HG02852 (cell line): ENCODE results near the gene STXBP1.

Source experiments
- ATAC-seq: cut with Tn5 transposase; IDR thresholded peaks from one replicate; pipeline ENCODE4 v1.9.1; 2021; ENCODE audit warnings: mild to moderate bottlenecking, moderate library complexity; ENCODE audit not compliant: unreplicated experiment

STXBP1 gene

DNA sequence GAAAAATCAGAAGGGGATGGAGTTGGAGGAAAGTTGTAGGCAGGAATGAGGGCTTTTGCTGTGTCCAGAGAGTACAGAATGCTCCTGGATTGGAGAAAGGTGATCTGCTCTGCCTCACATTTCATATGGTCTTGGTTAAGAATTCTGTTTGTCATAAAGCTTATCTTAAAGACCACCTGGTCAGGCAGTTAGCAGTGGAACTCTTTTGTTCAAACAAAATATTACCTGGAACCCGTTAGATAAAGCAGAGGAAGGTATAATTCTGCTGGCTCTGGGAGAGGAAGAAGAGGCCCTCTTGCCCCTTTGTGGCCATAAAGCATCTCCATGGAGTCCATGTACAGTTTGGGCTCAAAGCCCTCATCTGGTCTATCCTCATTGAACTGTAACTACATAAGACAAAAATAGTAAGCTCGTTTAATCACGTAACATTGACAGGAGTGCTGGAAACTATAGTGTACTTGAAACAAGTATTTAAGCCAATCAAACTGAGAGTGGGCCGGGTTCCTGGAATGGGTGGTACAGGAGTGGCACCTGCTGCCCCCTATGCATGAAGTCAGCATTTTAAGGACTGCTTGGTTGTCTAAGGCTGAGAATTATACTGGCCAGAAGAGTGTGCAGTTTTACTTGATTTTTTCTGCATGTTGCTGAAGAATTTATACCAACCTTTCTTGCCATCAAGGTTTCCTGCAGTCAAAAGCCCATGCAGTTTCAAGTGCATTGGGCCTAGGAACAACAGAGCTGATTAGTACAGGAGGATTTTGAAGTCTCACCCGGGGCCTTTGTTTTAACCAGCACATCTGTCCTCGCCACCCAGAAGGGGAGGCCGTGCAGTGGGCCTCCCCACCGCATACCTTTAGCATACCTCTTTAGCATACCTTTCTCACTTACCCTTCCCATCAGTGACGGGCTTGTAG is 39.9 kb downstream of the STXBP1 start:
- no peak for ATAC-seq

DNA sequence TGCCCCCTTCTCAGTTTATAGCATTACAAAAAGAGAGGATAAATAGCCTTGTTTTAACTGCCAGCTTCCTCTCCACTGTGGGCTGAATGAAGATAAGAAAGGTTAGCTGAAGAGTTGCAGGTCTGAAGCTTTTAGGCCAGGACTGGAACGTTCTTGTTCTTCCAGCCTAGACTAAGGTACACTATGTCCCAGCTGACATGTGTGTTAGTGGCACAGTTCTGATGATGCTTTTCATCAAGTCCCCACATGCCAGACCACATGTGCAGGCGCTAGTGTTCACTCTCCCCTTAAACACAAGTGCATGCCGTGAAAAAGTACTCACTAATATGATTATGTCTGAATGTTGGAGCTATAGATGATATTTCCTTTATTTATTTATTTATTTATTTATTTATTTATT is 40.7 kb downstream of the STXBP1 start:
- no peak for ATAC-seq

DNA sequence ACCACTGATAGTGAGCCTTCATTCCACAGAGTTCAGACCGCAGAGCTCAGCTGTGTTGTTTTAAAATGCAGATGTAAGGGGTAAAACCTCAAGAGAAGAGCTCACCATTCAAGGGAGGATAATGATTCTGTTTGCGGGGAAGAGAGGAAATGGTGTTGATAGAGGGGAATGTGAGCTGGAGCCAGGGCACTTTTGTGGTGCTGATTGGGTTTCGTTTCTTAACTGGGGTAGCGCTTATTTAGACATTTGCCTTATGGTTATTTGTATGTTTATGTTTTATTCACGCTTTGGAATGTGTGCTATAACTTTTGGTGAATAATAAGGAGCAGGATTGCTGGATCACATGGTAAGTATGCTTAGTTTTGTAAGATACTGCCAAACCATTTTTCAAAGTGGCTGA is 42.5 kb downstream of the STXBP1 start:
- no peak for ATAC-seq

DNA sequence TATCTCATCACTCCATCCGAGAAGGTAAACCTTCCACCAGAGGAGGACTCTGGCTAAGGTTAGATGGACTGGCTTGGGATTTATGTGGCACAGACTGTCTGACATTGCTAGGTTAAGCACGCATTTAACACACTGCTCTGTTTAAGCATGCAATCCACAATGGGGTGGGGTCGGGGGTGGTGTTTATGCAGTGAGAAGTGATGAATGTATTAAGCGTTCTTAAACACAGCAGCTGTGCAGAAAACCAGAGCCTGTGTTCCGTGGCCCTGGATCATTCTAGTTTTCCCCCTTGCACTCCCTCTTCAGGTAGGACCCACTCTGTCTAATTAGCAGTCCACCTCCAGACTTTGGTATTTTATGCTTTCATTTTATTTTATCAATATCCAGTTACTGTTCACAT is 46.4 kb downstream of the STXBP1 start:
- ATAC-seq, result no peak

DNA sequence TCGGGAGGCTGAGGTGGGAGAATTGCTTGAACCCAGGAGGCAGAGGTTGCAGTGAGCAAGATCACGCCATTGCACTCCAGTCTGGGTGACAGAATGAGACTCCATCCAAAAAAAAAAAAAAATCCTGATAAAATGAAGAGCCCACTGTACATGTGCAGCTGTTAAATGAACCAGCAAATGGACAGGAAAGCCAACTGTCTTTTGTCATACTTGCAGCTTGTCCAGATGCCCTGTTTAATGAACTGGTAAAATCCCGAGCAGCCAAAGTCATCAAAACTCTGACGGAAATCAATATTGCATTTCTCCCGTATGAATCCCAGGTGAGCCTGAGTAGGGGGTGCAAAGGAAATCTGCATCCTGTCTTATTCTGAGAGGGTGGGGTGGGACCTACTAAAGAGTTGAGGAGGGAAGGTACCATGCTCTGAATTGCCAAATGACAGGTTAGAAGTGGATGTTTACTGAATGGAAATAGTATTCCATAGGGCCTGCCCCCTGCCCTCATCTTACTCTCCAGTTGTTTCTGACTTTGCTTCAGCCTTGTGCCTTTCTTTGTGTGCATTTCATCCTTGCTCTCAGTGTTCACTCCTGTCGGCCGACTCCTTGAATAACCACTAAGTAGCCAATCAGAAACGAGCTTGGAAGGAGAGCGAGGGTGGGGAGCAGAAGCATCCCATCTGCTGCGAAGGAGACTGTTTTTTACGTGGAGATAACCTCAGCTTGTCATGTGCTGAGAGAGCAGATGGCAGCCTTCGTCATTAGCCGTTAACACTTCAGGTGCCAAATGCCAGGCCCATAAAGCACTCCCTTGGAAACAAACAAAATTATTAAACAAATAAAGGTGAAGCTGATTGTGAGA is 49.0 kb downstream of the STXBP1 start:
- ATAC-seq, result no peak

DNA sequence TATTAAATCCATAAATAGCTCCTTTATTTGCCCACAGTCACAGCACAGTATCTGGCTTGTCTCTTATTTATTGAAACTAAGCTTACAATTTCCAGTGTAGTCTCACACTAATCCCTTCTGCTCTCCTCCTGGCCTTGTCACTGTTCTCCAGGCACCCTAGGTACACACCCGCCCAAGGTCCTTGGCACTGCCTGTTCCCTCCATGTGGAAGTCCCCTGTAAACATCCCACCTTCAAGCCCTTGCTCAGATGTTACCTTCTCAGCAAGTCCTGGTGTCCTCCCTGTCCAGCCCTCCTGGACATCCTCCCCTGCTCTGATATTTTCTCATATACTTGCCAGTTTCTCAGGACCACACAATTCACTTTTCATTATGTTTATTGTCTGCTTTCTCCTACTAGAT is 50.5 kb downstream of the STXBP1 start:
- ATAC-seq, result no peak

DNA sequence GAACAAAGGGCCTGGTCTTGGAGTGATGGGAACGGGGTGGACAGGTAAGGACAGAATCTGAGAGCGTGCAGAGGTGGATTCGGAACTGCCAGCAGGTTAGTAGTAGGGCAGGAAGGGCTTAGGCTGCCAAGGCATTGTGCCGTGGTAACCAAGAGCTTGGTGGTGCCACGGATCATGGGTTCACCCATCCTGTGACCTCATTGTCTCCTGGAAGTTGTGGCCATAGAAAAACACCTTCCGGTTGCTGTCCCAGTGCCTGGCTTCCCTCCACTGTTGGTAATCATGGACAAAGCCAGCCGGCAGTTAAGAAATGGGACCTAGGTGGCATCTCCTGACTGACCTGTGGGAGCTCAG is 52.2 kb downstream of the STXBP1 start:
- ATAC-seq, result no peak

DNA sequence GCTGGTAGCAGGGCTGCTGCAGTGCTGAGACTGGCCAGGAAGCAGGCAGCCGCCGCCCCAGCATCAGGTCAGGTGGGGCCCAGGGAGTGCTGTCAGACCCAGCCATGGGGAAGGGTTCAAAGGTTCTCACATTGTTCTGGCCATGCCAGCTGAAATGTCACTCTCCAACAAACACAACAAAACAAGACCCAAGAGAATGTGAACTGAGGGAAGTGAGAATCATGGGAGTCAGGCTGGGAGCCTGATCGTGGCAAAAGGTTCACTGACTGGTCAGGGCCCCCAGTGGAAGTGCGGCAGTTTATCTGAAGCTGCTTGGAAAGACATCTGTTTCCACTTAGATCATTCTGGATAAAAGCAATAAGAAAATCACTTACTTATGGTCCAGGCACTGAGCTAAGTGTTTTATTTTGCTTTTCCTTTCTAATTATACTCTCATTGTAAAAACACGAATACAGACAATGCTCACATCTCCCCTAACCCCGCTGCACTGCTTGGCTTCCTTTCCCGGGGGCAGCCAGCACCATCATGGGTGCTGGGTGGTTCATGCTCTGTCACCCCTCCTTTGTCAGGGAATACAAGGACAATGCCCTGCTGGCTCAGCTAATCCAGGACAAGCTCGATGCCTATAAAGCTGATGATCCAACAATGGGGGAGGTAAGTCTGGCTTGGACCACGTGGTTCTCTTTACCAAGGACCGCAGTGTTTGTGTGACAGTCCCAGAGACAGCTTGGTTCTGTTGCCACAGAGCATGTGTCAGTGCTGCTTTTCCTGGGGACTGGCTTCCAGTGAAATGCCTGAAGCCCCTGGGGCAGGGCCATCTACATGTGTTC is 52.8 kb downstream of the STXBP1 start:
- no peak for ATAC-seq

DNA sequence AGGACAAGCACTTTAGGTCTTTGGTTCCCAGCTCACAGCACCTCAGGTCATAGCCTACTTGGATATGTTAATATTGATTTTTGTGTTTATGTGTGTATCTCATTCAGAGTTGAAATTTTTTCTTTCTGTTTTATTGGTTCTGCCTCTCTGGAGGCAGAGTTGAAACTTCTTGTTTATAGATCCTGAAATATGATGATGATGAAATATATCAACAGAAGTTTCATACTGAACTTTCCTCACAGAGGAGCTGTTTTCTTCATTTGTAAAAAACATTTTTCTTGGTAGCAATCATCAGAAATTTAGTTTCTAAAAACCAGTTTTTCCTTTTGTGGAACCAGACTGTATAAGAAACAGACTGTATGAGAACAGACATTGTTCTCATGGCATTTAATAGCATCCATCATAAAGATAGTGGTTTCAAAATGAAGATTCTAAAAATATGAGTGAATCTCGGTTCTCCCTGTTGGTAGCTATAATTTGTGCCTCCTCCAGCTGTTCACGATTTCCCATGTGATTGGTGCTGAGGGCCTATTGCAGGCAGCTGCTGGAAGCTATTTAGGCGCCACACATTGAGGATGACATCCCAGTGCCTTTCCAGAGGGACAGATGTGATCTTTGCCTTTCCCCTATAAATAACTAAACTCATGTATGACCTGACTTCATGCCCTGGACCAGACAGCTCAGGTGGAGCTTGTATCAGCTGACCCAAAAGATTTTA is 55.2 kb downstream of the STXBP1 start:
- no peak for ATAC-seq

DNA sequence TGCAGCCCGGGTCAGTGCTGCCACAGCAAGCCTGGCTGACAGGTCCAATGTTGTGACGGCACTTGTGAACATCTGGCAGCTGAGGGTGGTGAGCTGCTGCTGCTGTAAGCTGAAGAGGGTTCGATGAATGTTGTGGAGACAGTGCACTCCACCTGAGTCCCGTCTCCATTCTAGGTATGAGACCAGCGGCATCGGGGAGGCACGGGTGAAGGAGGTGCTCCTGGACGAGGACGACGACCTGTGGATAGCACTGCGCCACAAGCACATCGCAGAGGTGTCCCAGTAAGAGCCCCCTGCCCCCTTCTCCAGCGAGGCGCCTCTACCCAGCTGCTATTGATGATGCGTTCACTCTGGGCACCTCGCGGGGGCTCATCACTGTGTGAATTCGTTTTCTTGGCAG is 55.8 kb downstream of the STXBP1 start:
- no peak for ATAC-seq

DNA sequence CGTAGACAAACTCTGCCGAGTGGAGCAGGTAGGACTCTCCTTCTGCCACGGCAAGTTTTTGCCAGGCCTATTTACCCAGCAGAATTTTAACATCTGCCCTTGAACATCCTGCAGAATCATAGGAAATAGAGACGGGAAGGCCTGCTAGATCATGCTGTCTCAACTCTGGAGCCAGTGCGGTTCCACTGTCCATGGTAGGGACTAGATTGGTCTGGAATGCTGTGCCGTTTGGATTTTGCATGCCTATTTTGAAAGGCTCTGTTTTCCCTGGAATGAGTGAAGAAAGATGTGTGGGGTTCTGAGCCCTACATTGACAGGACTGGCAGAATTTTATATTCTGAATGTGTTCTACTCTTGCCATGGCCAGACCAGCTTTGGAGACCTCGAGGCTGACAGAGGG is 61.2 kb downstream of the STXBP1 start:
- ATAC-seq, result no peak

DNA sequence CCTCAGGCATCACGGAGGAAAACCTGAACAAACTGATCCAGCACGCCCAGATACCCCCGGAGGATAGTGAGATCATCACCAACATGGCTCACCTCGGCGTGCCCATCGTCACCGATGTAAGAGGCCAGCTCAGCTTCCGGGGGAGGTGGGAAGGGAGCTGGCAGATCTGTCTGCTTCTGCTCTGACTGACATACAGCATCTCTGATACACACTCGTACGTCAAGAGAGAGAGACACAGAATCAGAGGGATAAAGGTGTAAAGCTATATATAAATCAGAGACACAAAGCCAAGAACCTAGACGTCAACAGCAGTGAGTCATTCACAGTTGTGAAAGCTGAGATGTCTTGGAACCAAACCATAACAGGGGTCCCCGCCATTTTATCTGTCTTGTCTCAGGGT is 64.6 kb downstream of the STXBP1 start:
- no peak for ATAC-seq

DNA sequence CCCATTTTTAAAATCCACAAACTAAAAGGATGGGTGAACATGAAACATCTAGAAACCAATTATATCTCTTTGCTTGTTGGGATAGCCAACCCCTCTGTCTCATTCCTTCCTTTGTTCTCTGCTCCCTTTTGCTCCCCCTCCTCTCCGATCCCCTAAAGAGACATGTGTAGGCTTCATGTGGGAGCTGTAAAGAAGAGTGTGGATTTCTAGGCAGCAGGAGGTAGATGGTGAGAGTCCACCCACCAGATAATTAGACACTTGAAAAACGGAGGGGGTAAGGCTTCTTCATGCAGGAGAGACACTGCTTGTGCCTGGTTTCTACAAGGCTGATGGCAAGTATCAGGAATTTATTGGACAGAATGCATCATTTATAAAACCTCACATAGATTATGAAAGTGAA is 67.4 kb downstream of the STXBP1 start:
- ATAC-seq, result no peak

DNA sequence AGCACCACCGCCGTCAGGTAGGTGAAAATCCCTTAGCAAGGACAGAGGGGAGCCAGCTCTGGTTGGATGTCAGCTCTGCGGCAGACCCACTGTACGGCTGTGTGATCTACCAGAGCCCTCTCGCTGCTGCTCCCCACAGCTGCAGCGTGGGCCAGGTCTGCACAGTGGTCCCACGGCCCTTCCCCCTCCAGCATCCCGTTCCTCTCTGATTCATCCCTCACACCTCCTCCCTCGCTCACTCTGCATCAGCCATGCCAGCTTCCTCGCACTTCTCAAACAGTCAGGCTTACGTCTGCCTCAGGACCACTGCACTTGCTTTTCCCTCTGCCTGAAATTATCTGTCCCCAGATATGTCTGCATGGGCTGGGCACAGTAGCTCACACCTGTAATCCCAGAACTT is 68.1 kb downstream of the STXBP1 start:
- ATAC-seq, result no peak

DNA sequence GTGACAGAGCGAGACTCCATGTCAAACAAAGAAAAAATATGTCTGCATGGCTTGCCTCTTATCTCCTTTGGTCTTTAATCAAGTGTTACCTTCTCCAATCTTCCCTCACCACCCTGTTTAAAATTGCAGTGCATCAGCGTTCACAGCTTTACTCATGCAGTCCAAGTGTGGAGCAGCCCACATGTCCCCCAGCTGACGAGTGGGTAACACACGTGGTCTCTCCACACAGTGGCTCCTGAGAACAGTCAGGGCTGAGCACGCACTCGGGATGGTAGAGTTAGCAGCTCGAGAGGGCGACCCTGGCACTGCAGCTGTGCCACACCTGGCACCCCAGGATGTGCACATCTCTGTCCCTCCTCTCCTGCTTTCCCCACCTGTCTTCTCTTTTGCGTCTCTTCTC is 68.8 kb downstream of the STXBP1 start:
- ATAC-seq, result no peak

DNA sequence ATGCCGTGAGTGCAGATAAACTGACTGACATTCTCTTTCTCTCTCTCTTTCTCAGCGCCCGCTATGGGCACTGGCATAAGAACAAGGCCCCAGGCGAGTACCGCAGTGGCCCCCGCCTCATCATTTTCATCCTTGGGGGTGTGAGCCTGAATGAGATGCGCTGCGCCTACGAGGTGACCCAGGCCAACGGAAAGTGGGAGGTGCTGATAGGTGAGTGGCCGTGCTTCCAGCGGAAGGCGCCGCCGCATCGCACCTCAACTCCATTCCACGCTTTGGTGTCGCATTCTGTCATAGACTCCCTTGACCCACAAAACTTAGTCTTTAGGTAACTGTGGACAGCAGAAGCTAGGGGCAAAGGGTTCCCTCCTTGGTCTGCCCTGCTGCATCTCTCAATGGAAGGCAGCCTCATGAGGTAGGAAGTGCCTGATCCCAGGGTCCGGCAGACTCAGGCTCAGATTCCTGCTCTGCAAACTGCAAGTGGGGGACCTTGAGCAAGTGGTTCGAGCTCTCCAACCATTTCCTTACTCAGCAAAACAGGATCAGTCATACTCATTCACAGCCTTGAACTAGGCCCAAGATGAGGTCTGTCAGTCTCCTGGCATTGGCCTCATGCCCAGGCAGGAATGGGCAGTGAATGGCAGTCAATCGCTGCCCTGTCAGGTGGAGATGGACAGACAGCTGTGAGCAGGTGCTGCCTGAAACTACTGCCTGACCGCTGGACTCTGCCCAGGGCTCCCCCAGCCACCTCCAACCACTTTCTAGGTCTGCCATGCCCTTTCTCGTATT is 70.5 kb downstream of the STXBP1 start:
- no peak for ATAC-seq

DNA sequence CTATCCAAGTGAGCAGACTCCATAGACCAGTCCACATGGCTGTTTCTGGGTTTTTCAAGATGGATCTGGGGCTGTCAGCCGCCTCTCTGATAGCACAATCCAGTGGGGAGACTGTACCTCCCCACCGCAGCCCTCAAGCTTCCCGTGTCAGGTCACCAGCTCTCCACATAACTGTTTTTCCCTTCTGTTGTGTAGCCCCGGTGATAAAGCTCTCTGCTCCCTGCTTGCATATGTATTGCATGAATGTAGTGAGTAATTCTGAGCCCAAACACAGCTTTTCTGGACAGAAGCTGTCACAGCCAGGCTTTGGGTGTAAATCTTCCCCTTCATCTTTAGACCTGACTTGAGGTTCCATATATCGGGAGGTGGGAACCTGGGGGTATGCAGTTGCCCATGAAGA is 71.6 kb downstream of the STXBP1 start:
- ATAC-seq, result no peak

DNA sequence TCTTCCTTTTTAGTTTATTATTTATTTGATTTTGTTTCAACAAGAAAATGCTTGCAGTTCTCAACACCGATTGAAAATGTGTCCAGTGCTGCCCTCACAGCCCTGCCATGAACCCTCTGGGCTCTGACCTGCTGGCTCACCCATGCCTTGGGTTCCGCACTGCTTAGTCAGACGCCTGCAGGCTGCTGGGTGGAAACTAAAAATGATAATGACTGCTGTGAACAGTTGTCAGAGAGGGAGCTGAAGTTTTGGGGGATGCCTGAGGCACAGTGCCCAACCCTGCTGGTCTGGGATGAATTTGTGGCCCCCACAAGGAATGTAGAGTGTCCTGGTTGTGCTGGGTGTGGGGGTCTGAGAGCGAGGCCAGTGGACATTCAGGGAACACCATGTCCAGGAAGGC is 72.5 kb downstream of the STXBP1 start:
- no peak for ATAC-seq

DNA sequence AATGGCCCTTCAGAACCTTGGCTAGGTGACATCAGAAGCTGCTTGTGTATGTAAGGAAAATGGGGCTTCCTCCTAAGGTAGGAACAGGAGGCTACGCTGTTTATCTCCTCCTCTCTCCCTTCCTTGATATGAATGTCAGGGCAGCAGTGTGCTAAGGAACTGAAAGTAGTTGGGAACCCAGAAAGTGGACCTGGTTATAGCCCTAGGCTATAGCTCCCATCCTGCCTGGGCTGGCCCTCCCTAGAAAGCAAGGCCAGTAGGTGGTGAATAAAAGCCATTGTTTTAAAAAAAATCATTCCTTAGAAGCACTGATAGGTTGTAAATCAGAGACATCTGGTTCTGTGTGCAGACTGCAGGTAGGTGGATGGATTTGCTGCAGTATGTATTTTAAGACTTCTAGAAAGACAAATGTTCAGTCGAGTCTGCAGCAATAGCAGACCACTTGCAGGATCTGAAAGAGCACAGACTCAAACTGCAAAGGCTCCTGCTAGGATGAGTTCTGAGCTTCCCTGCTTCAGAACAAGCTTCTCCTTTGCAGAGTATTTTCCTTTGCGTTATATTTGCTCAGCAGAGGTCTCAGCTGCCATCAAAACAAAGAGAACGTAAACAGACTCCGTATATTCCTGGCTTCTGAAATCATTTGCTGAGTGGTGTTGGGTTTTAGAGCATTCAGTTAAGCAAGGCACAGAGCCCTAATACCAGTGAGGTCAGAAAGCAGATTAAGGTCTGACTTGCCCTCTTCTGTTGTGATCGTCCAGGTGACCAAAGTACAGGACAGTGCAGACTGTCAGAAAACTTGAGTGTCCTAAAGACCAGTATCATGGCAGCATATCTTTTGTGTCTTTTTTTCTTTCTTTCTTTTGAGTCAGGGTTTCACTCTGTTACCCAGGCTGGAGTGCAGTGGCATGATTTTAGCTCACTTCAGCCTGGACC is 74.7 kb downstream of the STXBP1 start:
- no peak for ATAC-seq
